T-helper 22 cell (primary cell): ENCODE measurements around the gene SKI.

Source experiments
- DNase-seq: peaks from one replicate; pipeline ENCODE4 v3.0.0-alpha.2; 2020; ENCODE audit warnings: low read depth

Gene SKI

GRCh38 chr1:2194319-2194897 lies 33.7 kb upstream of the SKI start, which contains the start of gene FAAP20:
Gene FAAP20 (minus strand): TSS chr1:2194772. CDS start chr1:2194749, 23 bp downstream.
- peak; percentile 56 for DNase-seq

- peak; percentile 80 for DNase-seq
Observed at GRCh38 chr1:2194898-2195673, 33.0 kb upstream of the SKI start.

DNA sequence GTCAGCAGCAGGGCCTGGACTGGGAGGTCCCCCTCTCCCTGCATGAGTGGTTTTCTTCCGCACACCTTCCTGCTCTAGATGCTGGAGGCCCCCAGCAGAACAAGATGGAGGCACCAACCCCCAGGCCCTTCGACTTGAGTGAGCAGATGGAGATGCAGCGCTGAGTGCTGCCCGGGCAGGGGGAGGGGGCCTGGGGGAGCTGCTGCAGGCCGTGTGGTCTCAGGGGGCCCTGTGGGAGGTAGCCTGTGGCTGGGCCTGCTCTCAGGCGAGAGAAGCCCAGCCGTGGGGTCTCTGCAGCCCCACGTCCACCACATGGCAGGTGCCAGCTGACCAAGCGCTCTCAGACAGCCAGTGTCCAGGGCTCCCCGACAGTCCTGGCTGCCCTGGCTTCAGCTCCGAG lies 32.3 kb upstream of the SKI start:
- DNase-seq = no peak

- no peak for DNase-seq
Observed at GRCh38 chr1:2196901-2197638, 31.0 kb upstream of the SKI start.

DNA sequence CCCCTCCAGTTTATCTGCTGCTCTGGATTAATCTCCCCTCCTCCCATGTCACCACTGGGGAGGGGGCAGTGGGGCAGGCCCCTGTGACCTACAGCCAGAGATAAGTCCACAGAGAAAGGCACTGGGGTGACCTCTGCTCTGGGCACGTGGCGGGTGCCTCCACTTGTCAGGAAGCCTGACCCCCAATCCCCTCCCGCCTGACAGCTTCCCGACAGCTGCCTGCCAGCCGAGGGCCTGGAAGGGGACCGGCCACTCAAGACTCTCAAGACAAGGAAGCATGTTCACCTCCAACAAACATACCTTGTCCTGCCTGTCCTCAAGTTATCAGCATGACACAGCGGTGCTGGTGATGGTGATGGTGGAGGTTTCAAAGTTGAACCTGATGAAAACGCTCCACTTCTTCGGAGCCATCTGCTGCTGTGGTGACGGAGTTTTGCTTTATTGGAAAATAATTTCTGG lies 30.4 kb upstream of the SKI start:
- no peak for DNase-seq

GRCh38 chr1:2198571-2198970 lies 29.5 kb upstream of the SKI start:
- DNase-seq = no peak

DNA sequence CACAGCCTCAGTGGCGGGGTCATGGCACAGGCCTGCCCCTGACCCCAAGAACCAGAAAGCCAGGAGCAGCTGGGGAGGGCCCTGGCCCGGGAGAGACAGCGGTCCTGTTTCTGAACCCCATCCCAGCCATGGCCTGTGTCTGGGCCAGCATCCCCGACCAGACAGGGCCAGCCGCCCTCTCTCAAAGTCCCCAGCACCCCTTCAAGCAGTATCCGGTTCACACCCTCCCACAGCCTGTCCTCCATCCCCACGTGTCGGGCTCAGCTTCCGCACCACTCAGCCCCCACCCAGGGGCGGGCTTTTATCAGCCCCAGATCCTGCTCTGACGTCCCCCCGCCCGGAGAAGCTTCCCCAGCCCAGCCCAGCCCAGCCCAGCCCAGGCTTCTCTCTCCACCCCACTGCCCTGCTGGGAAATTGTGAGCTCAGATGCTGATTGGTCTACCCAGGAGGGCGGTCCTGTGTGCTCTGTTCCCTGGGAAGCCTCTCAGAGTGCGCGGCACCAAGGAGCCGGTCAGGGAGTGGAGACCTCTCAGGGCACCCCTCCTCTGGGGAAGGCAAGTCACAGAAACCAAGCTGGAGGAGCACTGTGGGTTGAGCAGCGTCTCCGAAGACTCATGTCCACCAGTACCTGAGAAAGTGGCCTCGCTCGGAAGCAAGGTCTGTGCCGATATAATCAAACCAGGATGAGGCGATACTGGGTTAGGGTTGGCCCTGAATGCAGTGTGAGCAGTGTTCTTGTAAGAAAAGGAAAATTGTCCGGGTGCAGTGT lies 28.9 kb upstream of the SKI start:
- DNase-seq = peak; percentile 72

DNA sequence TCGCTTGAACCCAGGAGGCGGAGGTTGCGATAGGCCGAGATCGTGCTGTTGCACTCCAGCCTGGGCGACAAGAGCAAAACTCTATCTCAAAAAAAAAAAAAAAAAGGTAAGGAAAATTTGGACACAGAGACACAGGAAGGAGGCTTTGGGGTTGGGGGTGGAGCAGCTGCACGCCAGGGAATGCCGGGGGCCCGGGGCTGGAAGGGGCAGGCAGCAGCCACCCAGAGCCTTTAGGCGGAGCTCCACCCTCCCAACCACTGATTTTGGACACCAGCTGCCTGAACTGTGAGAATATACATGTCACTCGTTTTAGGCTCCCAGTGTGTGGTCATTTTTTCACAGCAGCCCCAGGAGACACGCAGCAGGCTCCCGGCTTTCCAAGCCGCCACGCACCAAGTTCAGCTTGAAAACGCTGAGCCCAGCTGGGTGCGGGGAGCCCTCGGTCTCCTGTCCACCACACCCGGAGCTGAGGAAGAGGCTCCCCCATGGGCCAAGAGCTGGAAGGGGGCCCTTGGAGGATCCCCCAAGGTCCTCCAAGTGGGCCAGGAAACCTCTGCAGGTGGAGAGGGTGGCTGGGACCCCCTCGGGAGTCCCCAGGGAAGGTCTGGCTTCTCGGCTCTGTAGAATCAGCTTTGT lies 27.7 kb upstream of the SKI start:
- DNase-seq = no peak

DNA sequence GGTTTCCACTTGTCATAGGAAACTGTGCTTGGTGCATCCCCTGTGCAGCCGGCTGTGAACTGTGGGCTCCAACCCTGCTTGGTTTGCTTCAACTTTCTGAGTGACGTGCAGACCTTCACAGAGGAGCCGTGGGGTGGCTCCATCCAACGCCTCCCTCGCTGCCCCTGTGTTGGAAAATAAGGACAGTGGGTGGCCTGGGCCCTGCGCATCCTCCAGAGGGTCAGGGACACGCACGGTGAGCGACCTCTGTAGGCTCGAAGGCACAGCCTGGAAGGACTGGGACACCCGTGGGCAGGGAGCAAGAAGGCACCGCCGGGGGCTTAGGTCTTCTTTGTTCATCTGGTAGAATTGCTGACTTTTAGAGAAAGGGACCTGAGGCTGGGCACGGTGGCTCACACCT lies 27.1 kb upstream of the SKI start:
- DNase-seq = no peak

- no peak for DNase-seq
Observed at GRCh38 chr1:2202008-2202575, 26.0 kb upstream of the SKI start.

DNA sequence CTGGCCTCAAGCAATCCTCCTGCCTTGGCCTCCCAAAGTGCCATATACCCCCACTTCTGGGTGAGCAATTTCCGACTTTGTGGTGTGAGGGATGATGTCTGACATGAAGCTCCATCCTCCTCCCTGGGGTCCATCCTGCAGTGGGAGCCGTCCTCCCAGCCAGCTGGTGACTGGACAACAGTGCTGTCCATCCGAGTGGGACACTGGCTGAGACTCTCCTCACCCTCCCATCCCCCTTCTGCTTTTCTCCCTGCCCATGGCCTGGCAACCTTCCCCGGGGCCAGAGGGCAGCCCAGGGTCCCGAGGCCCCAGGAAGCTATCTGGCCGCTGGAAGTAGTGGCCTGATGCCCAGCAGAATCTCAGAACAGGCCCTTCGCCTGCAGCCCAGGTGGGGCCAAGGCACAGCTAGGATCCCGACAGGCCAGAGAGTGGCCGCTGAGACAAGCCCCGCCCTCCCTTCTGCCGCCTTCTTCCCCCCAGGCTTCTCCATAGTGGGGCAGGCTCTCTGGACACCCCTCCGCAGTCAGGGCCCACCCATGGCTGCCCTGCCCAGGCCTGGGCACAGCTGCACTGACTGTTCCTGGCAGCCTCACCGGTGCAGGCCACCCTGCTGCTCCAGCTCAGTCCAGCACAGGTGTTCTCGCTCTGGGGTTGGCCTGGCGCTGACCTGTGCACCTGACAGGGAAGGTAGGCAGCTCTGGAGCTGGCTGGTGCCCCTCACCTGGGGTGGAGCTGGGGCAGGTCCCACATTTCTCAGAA lies 25.1 kb upstream of the SKI start:
- DNase-seq = no peak

- DNase-seq = no peak
Observed at GRCh38 chr1:2203671-2204414, 24.3 kb upstream of the SKI start.

GRCh38 chr1:2204415-2205190 lies 23.5 kb upstream of the SKI start:
- DNase-seq = no peak

GRCh38 chr1:2205191-2205952 lies 22.7 kb upstream of the SKI start:
- peak; percentile 92 for DNase-seq

GRCh38 chr1:2206813-2207487 lies 21.2 kb upstream of the SKI start:
- no peak for DNase-seq

GRCh38 chr1:2208309-2209239 lies 19.5 kb upstream of the SKI start:
- DNase-seq = no peak
